ENCODE measurements around the gene RNPEPL1. TPM values are rescaled to one million over a fixed set of nuclear protein-coding genes. Genes with fewer than 3 reads are reported as not detected.

Gene RNPEPL1
- total and polyA plus RNA-seq, 2 experiments from 2014 or later = 49.0 to 61.2 TPM

- no peak for TF ChIP-seq CTCF (IDR thresholded peaks at IDR 0.05; ENCODE audit: low read depth, low read length)
- Histone ChIP-seq H3K36me3 (no peaks in the 10 kb centered on the region), H3K4me3 (no peak overlapping the region), H3K27ac (no peak overlapping the region), H3K9me3 (ENCODE audit: low read depth) (no peaks in the 10 kb centered on the region), H3K27me3 (no peaks in the 10 kb centered on the region), H3K4me1 (ENCODE audit: low read depth) (no peaks in the 10 kb centered on the region)
- no peak for DNase-seq (ENCODE audit: low read depth in 1 of 2, low spot score in 1 of 2)
Measured at GRCh38 chr2:240629619-240629967, 61.3 kb downstream of the RNPEPL1 start.

DNA sequence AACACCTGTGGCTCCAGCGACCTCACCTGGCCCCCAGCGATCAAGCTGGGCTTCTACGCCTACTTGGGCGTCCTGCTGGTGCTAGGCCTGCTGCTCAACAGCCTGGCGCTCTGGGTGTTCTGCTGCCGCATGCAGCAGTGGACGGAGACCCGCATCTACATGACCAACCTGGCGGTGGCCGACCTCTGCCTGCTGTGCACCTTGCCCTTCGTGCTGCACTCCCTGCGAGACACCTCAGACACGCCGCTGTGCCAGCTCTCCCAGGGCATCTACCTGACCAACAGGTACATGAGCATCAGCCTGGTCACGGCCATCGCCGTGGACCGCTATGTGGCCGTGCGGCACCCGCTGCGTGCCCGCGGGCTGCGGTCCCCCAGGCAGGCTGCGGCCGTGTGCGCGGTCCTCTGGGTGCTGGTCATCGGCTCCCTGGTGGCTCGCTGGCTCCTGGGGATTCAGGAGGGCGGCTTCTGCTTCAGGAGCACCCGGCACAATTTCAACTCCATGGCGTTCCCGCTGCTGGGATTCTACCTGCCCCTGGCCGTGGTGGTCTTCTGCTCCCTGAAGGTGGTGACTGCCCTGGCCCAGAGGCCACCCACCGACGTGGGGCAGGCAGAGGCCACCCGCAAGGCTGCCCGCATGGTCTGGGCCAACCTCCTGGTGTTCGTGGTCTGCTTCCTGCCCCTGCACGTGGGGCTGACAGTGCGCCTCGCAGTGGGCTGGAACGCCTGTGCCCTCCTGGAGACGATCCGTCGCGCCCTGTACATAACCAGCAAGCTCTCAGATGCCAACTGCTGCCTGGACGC is 61.9 kb downstream of the RNPEPL1 start:
- Histone ChIP-seq H3K27me3 (no peaks in the 10 kb centered on the region), H3K4me1 (ENCODE audit: low read depth) (no peaks in the 10 kb centered on the region), H3K27ac (no peak overlapping the region), H3K9me3 (ENCODE audit: low read depth) (no peaks in the 10 kb centered on the region), H3K4me3 (no peak overlapping the region), H3K36me3 (no peaks in the 10 kb centered on the region)
- no peak for TF ChIP-seq CTCF (IDR thresholded peaks at IDR 0.05; ENCODE audit: low read depth, low read length)
- no peak for DNase-seq (ENCODE audit: low read depth in 1 of 2, low spot score in 1 of 2)

Other genes starting within 250 kb of the RNPEPL1 start
- gene GPC1, start 132.8 kb upstream of the RNPEPL1 start, total RNA-seq = 75.1 and 80.9 TPM in 2 replicates
- 57.8 and 60.4 TPM in 2 replicates for gene GPC1, start 132.8 kb upstream of the RNPEPL1 start, polyA plus RNA-seq
- 6.9 and 10.8 TPM in 2 replicates for gene ANKMY1, start 10.5 kb upstream of the RNPEPL1 start, total RNA-seq
- gene ANKMY1, start 10.5 kb upstream of the RNPEPL1 start, polyA plus RNA-seq = 7.6 and 10.1 TPM in 2 replicates
- gene DUSP28, start 8.1 kb upstream of the RNPEPL1 start, total RNA-seq = 10.2 and 29.2 TPM in 2 replicates
- 22.1 and 24.9 TPM in 2 replicates for gene DUSP28, start 8.1 kb upstream of the RNPEPL1 start, polyA plus RNA-seq
- gene CAPN10, start 18.2 kb downstream of the RNPEPL1 start, total RNA-seq = 60.8 and 61.6 TPM in 2 replicates
- 57.9 and 62.8 TPM in 2 replicates for gene CAPN10, start 18.2 kb downstream of the RNPEPL1 start, polyA plus RNA-seq
- gene GPR35, start 57.0 kb downstream of the RNPEPL1 start, total RNA-seq = 0.70 and 5.1 TPM in 2 replicates
- gene GPR35, start 57.0 kb downstream of the RNPEPL1 start, polyA plus RNA-seq = 0.40 and 1.9 TPM in 2 replicates
- not detected in 2 replicates for gene AQP12B, start 114.4 kb downstream of the RNPEPL1 start, total RNA-seq
- gene AQP12B, start 114.4 kb downstream of the RNPEPL1 start, polyA plus RNA-seq = 0.50 TPM in 1 of 2 replicates, not detected in the other
- not detected in 2 replicates for gene AQP12A, start 123.4 kb downstream of the RNPEPL1 start, total RNA-seq
- gene AQP12A, start 123.4 kb downstream of the RNPEPL1 start, polyA plus RNA-seq = 0.50 TPM in 1 of 2 replicates, not detected in the other

Measured in cardiac muscle cell (in vitro differentiated cells and primary cell).